Measurements from ENCODE around the gene STK24.
"Not testable (repeated sequence)": the region's sequence is repeated elsewhere in the genome, so short reads cannot be mapped to it uniquely, and the experiment has no call there.

DNA sequence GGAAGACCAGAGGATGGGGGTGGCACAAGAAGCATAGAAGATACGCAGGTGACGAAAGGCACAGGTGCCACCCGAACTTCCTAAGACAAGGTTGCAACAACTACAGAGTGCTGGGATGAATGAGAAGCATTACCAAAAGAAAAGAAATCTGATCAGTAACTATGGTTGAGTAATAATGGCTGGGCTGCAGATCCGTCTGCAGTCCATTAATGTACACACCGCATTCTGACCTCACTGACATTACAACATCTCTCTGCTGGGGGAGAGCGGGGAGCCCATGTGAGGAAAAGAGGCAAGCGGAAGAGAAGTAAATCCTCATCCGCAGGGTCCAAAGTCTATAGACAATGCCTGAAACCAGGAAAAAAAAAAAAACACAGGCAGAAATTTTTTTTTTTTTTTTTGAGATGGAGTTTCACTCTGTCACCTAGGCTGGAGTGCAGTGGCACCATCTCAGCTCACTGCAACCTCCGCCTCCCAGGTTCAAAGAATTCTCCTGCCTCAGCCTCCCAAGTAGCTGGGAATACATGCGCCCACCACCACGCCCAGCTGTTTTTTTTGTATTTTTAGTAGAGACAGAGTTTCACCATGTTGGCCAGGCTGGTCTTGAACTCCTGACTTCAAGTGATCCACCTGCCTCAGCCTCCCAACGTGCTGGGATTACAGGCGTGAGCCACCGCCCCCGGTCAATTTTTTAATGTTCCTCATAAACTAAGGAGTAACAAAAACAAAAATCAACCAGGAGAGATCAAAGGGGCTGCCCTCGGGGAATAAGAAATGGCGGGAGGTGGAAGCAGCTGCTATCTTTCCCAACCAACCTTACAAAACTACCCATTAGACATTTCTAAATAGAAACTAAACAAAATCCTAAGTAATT lies 7.2 kb downstream of the STK24 start:
- TF ChIP-seq, protein P1, sequence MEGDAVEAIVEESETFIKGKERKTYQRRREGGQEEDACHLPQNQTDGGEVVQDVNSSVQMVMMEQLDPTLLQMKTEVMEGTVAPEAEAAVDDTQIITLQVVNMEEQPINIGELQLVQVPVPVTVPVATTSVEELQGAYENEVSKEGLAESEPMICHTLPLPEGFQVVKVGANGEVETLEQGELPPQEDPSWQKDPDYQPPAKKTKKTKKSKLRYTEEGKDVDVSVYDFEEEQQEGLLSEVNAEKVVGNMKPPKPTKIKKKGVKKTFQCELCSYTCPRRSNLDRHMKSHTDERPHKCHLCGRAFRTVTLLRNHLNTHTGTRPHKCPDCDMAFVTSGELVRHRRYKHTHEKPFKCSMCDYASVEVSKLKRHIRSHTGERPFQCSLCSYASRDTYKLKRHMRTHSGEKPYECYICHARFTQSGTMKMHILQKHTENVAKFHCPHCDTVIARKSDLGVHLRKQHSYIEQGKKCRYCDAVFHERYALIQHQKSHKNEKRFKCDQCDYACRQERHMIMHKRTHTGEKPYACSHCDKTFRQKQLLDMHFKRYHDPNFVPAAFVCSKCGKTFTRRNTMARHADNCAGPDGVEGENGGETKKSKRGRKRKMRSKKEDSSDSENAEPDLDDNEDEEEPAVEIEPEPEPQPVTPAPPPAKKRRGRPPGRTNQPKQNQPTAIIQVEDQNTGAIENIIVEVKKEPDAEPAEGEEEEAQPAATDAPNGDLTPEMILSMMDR (IDR thresholded peaks at IDR 0.05), result not testable (repeated sequence)
- peak in 1 of 2 donors; percentile 18 for TF ChIP-seq EP300 (IDR thresholded peaks at IDR 0.05)
- TF ChIP-seq POLR2A (IDR thresholded peaks at IDR 0.05), result not testable (repeated sequence)

All from tibial nerve (tissue), 4 donors.